ENCODE results near the gene PLA2G1B.
A peak's percentile ranks its signal among the peaks of the same experiment; 100 is the strongest.

PLA2G1B gene

GRCh38 chr12:120327593-120327992 is at the start of gene PLA2G1B:
PLA2G1B (minus strand) TSS chr12:120327779; CDS start chr12:120327753, 26 bp downstream.
- Histone ChIP-seq H3K4me1 (ENCODE audit: insufficient read depth, low read length) (no peaks in the 10 kb centered on the region), H3K4me3 (ENCODE audit: low read depth in 1 of 2, low read length in 2 of 2) (no peak within 1 kb of the TSS), H3K36me3 (ENCODE audit: insufficient read depth, low read length) (no peaks in the 10 kb centered on the region), H3K27me3 (ENCODE audit: control insufficient read depth in 1 of 2, insufficient read depth in 2 of 2, low read length in 2 of 2) (no peaks in the 10 kb centered on the region), H3K9ac (ENCODE audit: low read length) (no peak within 1 kb of the TSS), H3K9me3 (ENCODE audit: low read length) (no peaks in the 10 kb centered on the region), H3K27ac (ENCODE audit: low read depth, low read length) (no peak within 1 kb of the TSS)

DNA sequence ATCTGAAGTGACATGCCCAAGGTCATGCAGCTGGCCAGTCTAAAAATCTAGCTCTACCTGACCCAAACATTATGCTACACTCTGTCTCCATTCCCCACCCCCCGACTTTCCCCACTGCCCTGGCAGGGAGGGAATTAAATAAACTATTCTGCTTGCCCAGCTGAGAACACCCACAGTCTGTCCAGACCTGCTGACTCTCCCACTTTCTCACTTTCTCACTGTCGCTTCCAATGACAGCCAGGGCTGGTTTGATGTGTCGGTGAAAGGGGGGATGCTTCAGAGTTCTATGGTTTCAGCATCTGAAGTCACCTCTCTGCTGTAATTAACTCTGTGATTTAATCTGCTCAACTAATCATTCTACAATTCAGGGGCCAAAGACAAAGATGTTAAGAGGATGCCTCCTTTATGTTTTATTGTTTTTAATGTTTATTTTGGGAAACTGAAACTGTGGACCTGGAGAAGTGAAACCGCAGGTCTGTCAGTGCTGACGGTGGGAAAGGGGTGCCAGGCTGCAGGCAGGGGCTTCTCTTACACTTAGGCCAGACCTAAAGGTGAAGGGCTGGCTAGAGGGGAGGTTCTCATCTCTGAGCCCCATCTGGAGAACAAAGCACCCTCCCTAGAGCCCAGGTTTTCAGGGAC is 49.5 kb upstream of the PLA2G1B start:
- no peaks in the 10 kb centered on the region for H3K36me3 ChIP-seq (ENCODE audit: insufficient read depth, low read length)
- H3K4me3 ChIP-seq (ENCODE audit: low read depth in 1 of 2, low read length in 2 of 2) = no peak overlapping the region
- H3K4me1 ChIP-seq (ENCODE audit: insufficient read depth, low read length) = no peaks in the 10 kb centered on the region
- H3K27ac ChIP-seq (ENCODE audit: low read depth, low read length) = no peak overlapping the region
- no peaks in the 10 kb centered on the region for H3K9me3 ChIP-seq (ENCODE audit: low read length)
- H3K27me3 ChIP-seq (ENCODE audit: control insufficient read depth in 1 of 2, insufficient read depth in 2 of 2, low read length in 2 of 2) = peaks cover 0 to 2% of the 10 kb centered on the region in 2 donors
- H3K9ac ChIP-seq (ENCODE audit: low read length) = no peak overlapping the region

DNA sequence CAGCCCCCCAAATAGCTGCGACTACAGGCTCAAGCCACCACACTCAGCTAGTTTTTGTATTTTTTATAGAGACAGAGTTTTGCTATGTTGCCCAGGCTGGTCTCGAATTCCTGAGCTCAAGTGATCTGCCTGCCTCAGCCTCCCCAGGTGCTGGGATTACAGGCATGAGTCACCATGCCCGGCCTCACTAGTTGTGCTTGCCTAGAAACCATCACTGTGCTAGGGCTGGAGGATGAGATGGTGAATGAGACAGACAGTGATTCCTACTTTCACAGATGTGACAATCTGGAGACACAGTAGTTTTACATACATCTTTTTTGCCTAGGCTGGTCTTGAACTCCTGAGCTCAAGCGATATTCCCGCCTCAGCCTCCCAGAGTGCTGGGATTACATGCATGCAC is 48.8 kb upstream of the PLA2G1B start:
- Histone ChIP-seq H3K9me3 (ENCODE audit: low read length) (no peaks in the 10 kb centered on the region), H3K9ac (ENCODE audit: low read length) (no peak overlapping the region), H3K4me1 (ENCODE audit: insufficient read depth, low read length) (no peaks in the 10 kb centered on the region), H3K4me3 (ENCODE audit: low read depth in 1 of 2, low read length in 2 of 2) (no peak overlapping the region), H3K27me3 (ENCODE audit: control insufficient read depth in 1 of 2, insufficient read depth in 2 of 2, low read length in 2 of 2) (peaks cover under 1 to 9% of the 10 kb centered on the region in 2 donors), H3K36me3 (ENCODE audit: insufficient read depth, low read length) (no peaks in the 10 kb centered on the region), H3K27ac (ENCODE audit: low read depth, low read length) (no peak overlapping the region)

DNA sequence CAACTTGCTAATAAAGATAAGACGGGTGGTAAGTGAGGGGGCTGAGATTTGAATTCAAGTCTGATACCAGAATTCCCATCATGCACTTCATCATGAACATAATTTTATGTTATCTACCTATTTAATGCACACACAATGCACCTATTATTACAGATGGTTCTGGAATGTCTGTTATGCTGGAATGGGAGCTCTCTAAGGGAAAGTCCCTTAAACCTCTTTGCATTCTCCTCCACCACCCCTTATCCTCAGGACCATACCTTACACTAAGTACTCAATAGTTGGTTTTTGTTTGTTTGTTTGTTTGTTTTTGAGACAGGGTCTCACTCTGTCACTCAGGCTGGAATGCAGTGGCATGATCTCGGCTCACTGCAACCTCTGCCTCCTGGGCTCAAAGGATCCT is 48.4 kb upstream of the PLA2G1B start:
- H3K27me3 ChIP-seq (ENCODE audit: control insufficient read depth in 1 of 2, insufficient read depth in 2 of 2, low read length in 2 of 2) = peaks cover 4 to 13% of the 10 kb centered on the region in 2 donors
- no peak overlapping the region for H3K4me3 ChIP-seq (ENCODE audit: low read depth in 1 of 2, low read length in 2 of 2)
- H3K27ac ChIP-seq (ENCODE audit: low read depth, low read length) = no peak overlapping the region
- no peak overlapping the region for H3K9ac ChIP-seq (ENCODE audit: low read length)
- no peaks in the 10 kb centered on the region for H3K4me1 ChIP-seq (ENCODE audit: insufficient read depth, low read length)
- H3K9me3 ChIP-seq (ENCODE audit: low read length) = no peaks in the 10 kb centered on the region
- no peaks in the 10 kb centered on the region for H3K36me3 ChIP-seq (ENCODE audit: insufficient read depth, low read length)

DNA sequence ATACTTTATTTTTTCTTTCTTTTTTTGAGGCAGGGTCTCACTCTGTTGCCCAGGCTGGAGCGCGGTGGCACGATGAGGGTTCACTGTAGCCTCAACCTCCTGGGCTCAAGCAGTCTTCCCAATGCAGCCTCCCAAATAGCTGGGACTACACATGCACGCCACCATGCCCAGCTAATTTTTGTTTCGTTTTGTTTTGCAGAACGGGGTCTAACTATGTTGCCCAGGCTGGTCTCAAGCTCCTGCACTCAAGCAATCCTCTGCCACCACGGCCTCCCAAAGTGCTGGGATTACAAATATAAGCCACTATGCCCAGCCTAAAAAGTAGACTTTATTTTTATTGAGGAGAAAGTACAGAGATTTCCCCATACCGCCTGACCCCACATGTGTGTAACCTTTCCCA is 46.1 kb upstream of the PLA2G1B start:
- no peaks in the 10 kb centered on the region for H3K9me3 ChIP-seq (ENCODE audit: low read length)
- H3K27me3 ChIP-seq (ENCODE audit: control insufficient read depth in 1 of 2, insufficient read depth in 2 of 2, low read length in 2 of 2) = peaks cover 22 to 30% of the 10 kb centered on the region in 2 donors
- no peak overlapping the region for H3K9ac ChIP-seq (ENCODE audit: low read length)
- no peaks in the 10 kb centered on the region for H3K36me3 ChIP-seq (ENCODE audit: insufficient read depth, low read length)
- H3K27ac ChIP-seq (ENCODE audit: low read depth, low read length) = no peak overlapping the region
- H3K4me1 ChIP-seq (ENCODE audit: insufficient read depth, low read length) = peaks cover 6% of the 10 kb centered on the region
- H3K4me3 ChIP-seq (ENCODE audit: low read depth in 1 of 2, low read length in 2 of 2) = no peak overlapping the region

GRCh38 chr12:120370343-120371243 is 43.0 kb upstream of the PLA2G1B start:
- Histone ChIP-seq H3K4me1 (ENCODE audit: insufficient read depth, low read length) (peaks cover 6% of the 10 kb centered on the region), H3K36me3 (ENCODE audit: insufficient read depth, low read length) (no peaks in the 10 kb centered on the region), H3K9ac (ENCODE audit: low read length) (no peak overlapping the region), H3K27ac (ENCODE audit: low read depth, low read length) (no peak overlapping the region), H3K4me3 (ENCODE audit: low read depth in 1 of 2, low read length in 2 of 2) (no peak overlapping the region), H3K27me3 (ENCODE audit: control insufficient read depth in 1 of 2, insufficient read depth in 2 of 2, low read length in 2 of 2) (peaks cover 30 to 32% of the 10 kb centered on the region in 2 donors), H3K9me3 (ENCODE audit: low read length) (no peaks in the 10 kb centered on the region)

DNA sequence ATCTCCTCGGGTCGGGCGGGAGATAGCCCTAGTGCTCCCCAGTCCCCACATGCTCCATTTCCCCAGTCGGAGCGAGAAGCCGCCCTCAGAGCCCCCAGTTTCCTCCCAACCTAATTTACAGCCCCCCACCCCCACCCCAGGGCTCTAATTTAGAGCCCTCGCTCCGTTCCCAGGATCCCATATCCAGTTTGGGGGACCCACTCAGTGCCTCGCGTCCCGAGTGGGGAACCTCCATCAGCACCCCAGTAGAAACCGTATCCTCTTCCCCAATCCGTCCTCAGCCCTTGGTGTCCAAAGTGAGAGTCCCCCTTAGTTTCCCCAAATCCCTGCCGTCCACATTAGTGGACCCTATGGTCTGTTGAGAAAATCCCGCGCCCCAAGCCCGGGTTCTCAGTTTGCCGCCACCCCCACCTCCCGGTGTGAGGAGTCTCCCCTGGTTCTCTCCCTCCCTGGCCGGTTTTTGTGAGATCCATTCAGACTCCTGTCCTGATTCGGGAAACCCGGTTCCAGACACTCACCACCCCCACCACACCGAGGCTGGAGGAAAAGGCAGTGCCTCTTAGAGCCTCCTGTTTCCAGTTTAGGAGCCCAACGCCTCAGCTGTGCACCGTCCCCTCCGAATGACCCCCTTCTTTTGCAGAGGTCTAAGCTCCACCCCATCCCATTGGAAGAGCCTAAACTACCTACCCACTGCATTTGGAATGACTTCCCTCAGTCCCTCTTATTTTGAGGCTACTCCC is 42.2 kb upstream of the PLA2G1B start:
- no peak overlapping the region for H3K27ac ChIP-seq (ENCODE audit: low read depth, low read length)
- peaks cover 30 to 32% of the 10 kb centered on the region in 2 donors for H3K27me3 ChIP-seq (ENCODE audit: control insufficient read depth in 1 of 2, insufficient read depth in 2 of 2, low read length in 2 of 2)
- no peaks in the 10 kb centered on the region for H3K36me3 ChIP-seq (ENCODE audit: insufficient read depth, low read length)
- H3K4me3 ChIP-seq (ENCODE audit: low read depth in 1 of 2, low read length in 2 of 2) = peak overlapping the region; percentile 32 to 47
- H3K4me1 ChIP-seq (ENCODE audit: insufficient read depth, low read length) = peaks cover 6% of the 10 kb centered on the region
- H3K9me3 ChIP-seq (ENCODE audit: low read length) = no peaks in the 10 kb centered on the region
- H3K9ac ChIP-seq (ENCODE audit: low read length) = no peak overlapping the region

GRCh38 chr12:120368789-120369602 is 41.4 kb upstream of the PLA2G1B start, which contains the start of gene MSI1:
MSI1 (minus strand) TSS chr12:120369164; CDS start chr12:120369091, 73 bp downstream.
- Histone ChIP-seq H3K27ac (ENCODE audit: low read depth, low read length) (no peak within 1 kb of the TSS), H3K27me3 (ENCODE audit: control insufficient read depth in 1 of 2, insufficient read depth in 2 of 2, low read length in 2 of 2) (peaks cover 30 to 32% of the 10 kb centered on the region in 2 donors), H3K4me1 (ENCODE audit: insufficient read depth, low read length) (peaks cover 6% of the 10 kb centered on the region), H3K9me3 (ENCODE audit: low read length) (no peaks in the 10 kb centered on the region), H3K36me3 (ENCODE audit: insufficient read depth, low read length) (no peaks in the 10 kb centered on the region), H3K4me3 (ENCODE audit: low read depth in 1 of 2, low read length in 2 of 2) (peak within 1 kb of the TSS; percentile 32 to 47), H3K9ac (ENCODE audit: low read length) (no peak within 1 kb of the TSS)

DNA sequence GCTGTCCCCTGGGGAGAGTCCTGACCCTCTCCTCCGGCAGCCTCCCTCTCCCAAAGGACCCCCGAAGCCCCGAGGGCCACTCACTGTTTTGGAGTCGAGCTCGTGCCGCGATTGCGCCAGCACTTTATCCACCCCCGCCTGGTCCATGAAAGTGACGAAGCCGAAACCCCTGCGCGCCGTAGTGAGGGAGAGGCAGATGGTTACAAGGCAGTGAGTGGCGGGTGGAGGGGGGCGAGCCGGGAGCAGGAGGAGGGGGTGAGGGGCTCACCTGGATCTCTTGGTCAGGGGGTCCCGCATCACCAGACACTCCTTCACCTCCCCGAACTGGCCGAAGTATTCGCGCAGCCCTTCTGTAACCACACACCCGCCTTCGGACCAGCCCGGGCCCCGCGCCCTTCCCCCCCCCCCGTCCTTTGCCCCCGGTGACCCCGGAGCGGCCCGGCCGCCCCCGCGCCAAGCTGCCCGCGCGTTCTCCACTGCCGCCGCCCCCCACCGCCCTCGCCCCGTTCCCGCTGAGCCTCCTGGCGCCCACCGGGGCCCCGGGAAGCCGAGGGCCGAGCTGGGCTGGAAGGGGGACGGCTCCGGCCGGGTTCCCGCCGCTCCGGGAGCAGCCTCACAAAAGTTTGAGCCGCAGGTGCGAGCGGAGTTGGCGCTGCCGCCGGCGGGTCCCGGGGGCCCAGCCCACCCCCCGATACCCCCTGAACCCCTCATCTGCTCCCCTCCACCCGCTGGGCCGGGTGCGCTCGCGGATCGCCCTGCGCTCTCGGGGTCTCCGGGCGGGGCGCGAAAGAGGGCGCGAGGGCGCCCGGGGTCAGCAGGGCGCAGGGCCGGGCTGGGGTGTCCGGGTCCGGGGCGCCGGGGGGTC is 40.6 kb upstream of the PLA2G1B start:
- peaks cover 30 to 32% of the 10 kb centered on the region in 2 donors for H3K27me3 ChIP-seq (ENCODE audit: control insufficient read depth in 1 of 2, insufficient read depth in 2 of 2, low read length in 2 of 2)
- no peaks in the 10 kb centered on the region for H3K36me3 ChIP-seq (ENCODE audit: insufficient read depth, low read length)
- H3K9ac ChIP-seq (ENCODE audit: low read length) = no peak overlapping the region
- peaks cover 6% of the 10 kb centered on the region for H3K4me1 ChIP-seq (ENCODE audit: insufficient read depth, low read length)
- H3K4me3 ChIP-seq (ENCODE audit: low read depth in 1 of 2, low read length in 2 of 2) = peak overlapping the region in 1 of 2 donors; percentile 27
- no peak overlapping the region for H3K27ac ChIP-seq (ENCODE audit: low read depth, low read length)
- no peaks in the 10 kb centered on the region for H3K9me3 ChIP-seq (ENCODE audit: low read length)
